ENCODE results near the gene SURF1.
A peak's percentile ranks its signal among the peaks of the same experiment; 100 is the strongest.

The SURF1 gene

GRCh38 chr9:133315997-133316396 is 40.3 kb downstream of the SURF1 start:
- no peak for DNase-seq

- no peak for DNase-seq
Measured at GRCh38 chr9:133309608-133310007, 46.7 kb downstream of the SURF1 start.

GRCh38 chr9:133307301-133307700 is 49.0 kb downstream of the SURF1 start:
- no peak for DNase-seq

GRCh38 chr9:133306242-133307204 is 49.8 kb downstream of the SURF1 start:
- DNase-seq: peak; percentile 26

- no peak for DNase-seq
Measured at GRCh38 chr9:133305731-133306130, 50.6 kb downstream of the SURF1 start.

- DNase-seq: no peak
Measured at GRCh38 chr9:133304477-133305377, 51.6 kb downstream of the SURF1 start.

- DNase-seq: no peak
Measured at GRCh38 chr9:133304158-133304470, 52.2 kb downstream of the SURF1 start.

GRCh38 chr9:133303266-133304157 is 52.8 kb downstream of the SURF1 start:
- no peak for DNase-seq
